Hepatocyte (in vitro differentiated cells): ENCODE measurements around the gene WDR48.

Experiments used
- CTCF ChIP-seq: fragments of 200-600 bp; sonication (generic); IDR thresholded peaks from 2 replicates; pipeline ENCODE4 v1.5.1; 2016; ENCODE audit warnings: antibody characterized with exemption, mild to moderate bottlenecking; ENCODE audit not compliant: poor library complexity
- EZH2 ChIP-seq: fragments of 200-600 bp; sonication (generic); IDR thresholded peaks from 2 replicates; pipeline ENCODE4 v1.6.1; 2016; ENCODE audit warnings: antibody characterized with exemption, mild to moderate bottlenecking, borderline replicate concordance

- TF ChIP-seq CTCF (no peak), EZH2 (no peak)
Measured at GRCh38 chr3:39052583-39052982, 767 bp downstream of the WDR48 start.
